ENCODE measurements around the gene ASAP2.

The ASAP2 gene

GRCh38 chr2:9231291-9232165 lies 24.9 kb downstream of the ASAP2 start:
- DNase-seq (ENCODE audit: low read depth) = no peak

- DNase-seq (ENCODE audit: low read depth) = no peak
Measured at GRCh38 chr2:9232166-9232479, 25.5 kb downstream of the ASAP2 start.

GRCh38 chr2:9232886-9233285 lies 26.3 kb downstream of the ASAP2 start:
- no peak for DNase-seq (ENCODE audit: low read depth)

GRCh38 chr2:9234680-9235146 lies 28.1 kb downstream of the ASAP2 start:
- DNase-seq (ENCODE audit: low read depth) = no peak

- DNase-seq (ENCODE audit: low read depth) = no peak
Measured at GRCh38 chr2:9235147-9236044, 28.8 kb downstream of the ASAP2 start.

- DNase-seq (ENCODE audit: low read depth) = no peak
Measured at GRCh38 chr2:9236045-9236344, 29.4 kb downstream of the ASAP2 start.

- no peak for DNase-seq (ENCODE audit: low read depth)
Measured at GRCh38 chr2:9236867-9237266, 30.3 kb downstream of the ASAP2 start.

- DNase-seq (ENCODE audit: low read depth) = no peak
Measured at GRCh38 chr2:9237831-9238230, 31.2 kb downstream of the ASAP2 start.

- DNase-seq (ENCODE audit: low read depth) = no peak
Measured at GRCh38 chr2:9238591-9239326, 32.1 kb downstream of the ASAP2 start.

GRCh38 chr2:9239616-9240015 lies 33.0 kb downstream of the ASAP2 start:
- no peak for DNase-seq (ENCODE audit: low read depth)

- DNase-seq (ENCODE audit: low read depth) = no peak
Measured at GRCh38 chr2:9240745-9241144, 34.1 kb downstream of the ASAP2 start.

- DNase-seq (ENCODE audit: low read depth) = no peak
Measured at GRCh38 chr2:9241233-9241632, 34.6 kb downstream of the ASAP2 start.

- DNase-seq (ENCODE audit: low read depth) = no peak
Measured at GRCh38 chr2:9243357-9243756, 36.7 kb downstream of the ASAP2 start.

- no peak for DNase-seq (ENCODE audit: low read depth)
Measured at GRCh38 chr2:9244985-9245544, 38.5 kb downstream of the ASAP2 start.

GRCh38 chr2:9247177-9247576 lies 40.6 kb downstream of the ASAP2 start:
- no peak for DNase-seq (ENCODE audit: low read depth)

GRCh38 chr2:9247786-9248185 lies 41.2 kb downstream of the ASAP2 start:
- DNase-seq (ENCODE audit: low read depth) = no peak

- DNase-seq (ENCODE audit: low read depth) = no peak
Measured at GRCh38 chr2:9248363-9248762, 41.8 kb downstream of the ASAP2 start.

GRCh38 chr2:9249020-9249800 lies 42.6 kb downstream of the ASAP2 start:
- no peak for DNase-seq (ENCODE audit: low read depth)

GRCh38 chr2:9250091-9250490 lies 43.5 kb downstream of the ASAP2 start:
- no peak for DNase-seq (ENCODE audit: low read depth)

GRCh38 chr2:9250498-9251153 lies 44.0 kb downstream of the ASAP2 start:
- DNase-seq (ENCODE audit: low read depth) = no peak

All from stimulated activated CD8-positive, alpha-beta memory T cell treated with anti-CD3 and anti-CD28 coated beads, Interleukin-4, amount 100 ng/mL, for 24 hours (primary cell).